ENCODE results near the gene NPHS1. TPM values are rescaled to one million over a fixed set of nuclear protein-coding genes. Genes with fewer than 3 reads are reported as not detected.

Gene NPHS1
- total RNA-seq, 3 donors from 2014 or later, result 0.15 TPM; not detected in 2

GRCh38 chr19:35792312-35792711, 60.0 kb downstream of the NPHS1 start:
- Histone ChIP-seq H3K36me3 (no peaks in the 10 kb centered on the region), H3K9me3 (no peaks in the 10 kb centered on the region), H3K27me3 (peaks cover 0 to 9% of the 10 kb centered on the region in 2 donors), H3K4me3 (no peak overlapping the region), H3K27ac (no peak overlapping the region), H3K4me1 (no peaks in the 10 kb centered on the region)
- TF ChIP-seq POLR2AphosphoS5 (IDR thresholded peaks at IDR 0.05) (no peak), POLR2A (IDR thresholded peaks at IDR 0.05) (no peak), CTCF (IDR thresholded peaks at IDR 0.05) (no peak)
- intact Hi-C loops (cut with DNase I; ENCODE audit: low total_unique reads), result no loop called here
- no peak for DNase-seq (ENCODE audit: low spot score in 2 of 2)

GRCh38 chr19:35791814-35792279, 60.5 kb downstream of the NPHS1 start:
- DNase-seq (ENCODE audit: low spot score in 2 of 2), result no peak
- Histone ChIP-seq H3K27me3 (peaks cover 0 to 5% of the 10 kb centered on the region in 2 donors), H3K9me3 (no peaks in the 10 kb centered on the region), H3K4me3 (no peak overlapping the region), H3K27ac (no peak overlapping the region), H3K36me3 (no peaks in the 10 kb centered on the region), H3K4me1 (no peaks in the 10 kb centered on the region)
- no peak for TF ChIP-seq POLR2A (IDR thresholded peaks at IDR 0.05)
- intact Hi-C loops (cut with DNase I; ENCODE audit: low total_unique reads), result no loop called here

GRCh38 chr19:35790981-35791813, 61.1 kb downstream of the NPHS1 start:
- H3K4me1 ChIP-seq, result no peaks in the 10 kb centered on the region
- DNase-seq (ENCODE audit: low spot score in 2 of 2), result no peak
- no peak for TF ChIP-seq POLR2A (IDR thresholded peaks at IDR 0.05)
- TF ChIP-seq POLR2AphosphoS5 (IDR thresholded peaks at IDR 0.05), result no peak
- TF ChIP-seq CTCF (IDR thresholded peaks at IDR 0.05), result no peak
- H3K9me3 ChIP-seq, result no peaks in the 10 kb centered on the region
- H3K27ac ChIP-seq, result no peak overlapping the region
- intact Hi-C loops (cut with DNase I; ENCODE audit: low total_unique reads), result no loop called here
- H3K36me3 ChIP-seq, result no peaks in the 10 kb centered on the region
- no peak overlapping the region for H3K4me3 ChIP-seq
- H3K27me3 ChIP-seq, result no peaks in the 10 kb centered on the region

- no peaks in the 10 kb centered on the region for H3K9me3 ChIP-seq
- no peak for DNase-seq (ENCODE audit: low spot score in 2 of 2)
- H3K27ac ChIP-seq, result no peak overlapping the region
- no peak overlapping the region for H3K4me3 ChIP-seq
- no peaks in the 10 kb centered on the region for H3K36me3 ChIP-seq
- no peaks in the 10 kb centered on the region for H3K27me3 ChIP-seq
- intact Hi-C loops (cut with DNase I; ENCODE audit: low total_unique reads), result no loop called here
- TF ChIP-seq POLR2A (IDR thresholded peaks at IDR 0.05) (no peak), POLR2AphosphoS5 (IDR thresholded peaks at IDR 0.05) (no peak), CTCF (IDR thresholded peaks at IDR 0.05) (no peak)
- no peaks in the 10 kb centered on the region for H3K4me1 ChIP-seq
These were observed 62.0 kb downstream of the NPHS1 start for GRCh38 chr19:35789978-35790944.

- no peaks in the 10 kb centered on the region for H3K9me3 ChIP-seq
- TF ChIP-seq POLR2AphosphoS5 (IDR thresholded peaks at IDR 0.05) (no peak), POLR2A (IDR thresholded peaks at IDR 0.05) (no peak), CTCF (IDR thresholded peaks at IDR 0.05) (no peak)
- intact Hi-C loops (cut with DNase I; ENCODE audit: low total_unique reads), result no loop called here
- no peak overlapping the region for H3K27ac ChIP-seq
- no peaks in the 10 kb centered on the region for H3K27me3 ChIP-seq
- H3K4me3 ChIP-seq, result no peak overlapping the region
- no peaks in the 10 kb centered on the region for H3K36me3 ChIP-seq
- no peaks in the 10 kb centered on the region for H3K4me1 ChIP-seq
- no peak for DNase-seq (ENCODE audit: low spot score in 2 of 2)
These were observed 62.9 kb downstream of the NPHS1 start for GRCh38 chr19:35789195-35789977.

Measured in breast epithelium (tissue), 4 donors.